ENCODE data around the gene GRHL3.

DNA sequence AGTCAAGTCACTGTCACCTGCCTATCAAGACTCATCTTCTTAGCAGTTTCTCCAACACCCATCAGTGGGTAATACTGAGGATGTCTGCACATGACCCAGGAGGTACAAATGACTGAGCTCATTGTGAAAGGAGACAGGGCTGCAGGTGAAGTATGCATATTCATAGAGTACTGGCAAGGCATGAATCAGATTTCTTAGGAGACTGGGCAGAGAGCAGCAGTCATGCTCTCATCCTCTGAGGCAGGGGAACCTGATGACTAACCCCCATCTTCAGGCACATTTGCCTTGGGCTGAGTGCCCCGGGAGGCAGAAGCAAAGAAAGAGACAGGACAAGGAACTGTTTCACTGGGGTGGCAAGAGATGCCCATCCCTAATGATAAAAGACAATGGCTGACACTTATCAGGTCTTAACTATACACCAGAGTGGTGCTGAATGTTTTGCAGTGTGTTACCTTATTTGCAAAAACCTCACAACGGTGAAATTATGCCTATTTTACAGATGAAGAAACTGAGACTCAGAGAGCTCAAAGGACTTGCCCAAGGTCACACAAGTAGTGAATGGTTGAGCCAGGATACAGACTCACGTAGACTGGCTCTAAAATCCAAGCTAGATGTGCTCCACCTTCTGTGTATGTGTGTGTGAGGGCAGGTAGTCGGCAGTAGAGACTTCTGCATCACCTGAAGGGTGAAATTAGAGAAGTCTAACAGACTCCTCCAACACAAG lies 9.2 kb upstream of the GRHL3 start:
- TF ChIP-seq GATA3 (IDR thresholded peaks at IDR 0.05; ENCODE audit: low read depth, low read length) (no peak), GATA2 (IDR thresholded peaks at IDR 0.05; ENCODE audit: low read depth, low read length) (no peak)
